H9 (cell line): Measurements from ENCODE around the gene TACR1. TPM values are rescaled to one million over a fixed set of nuclear protein-coding genes. Genes with fewer than 3 reads are reported as not detected.

ENCODE experiments used
- DNase-seq: peaks from one replicate; pipeline ENCODE4 v3.0.0-alpha.2; 2017
- H2AFZ ChIP-seq: one replicate; pipeline ENCODE4 v1.6.1; 2013; ENCODE audit warnings: mild to moderate bottlenecking, low read length, control low read depth, moderate library complexity
- H2AK5ac ChIP-seq: 2 replicates; pipeline ENCODE4 v1.6.1; 2013; ENCODE audit warnings: low read length, control low read depth, mixed read lengths; ENCODE audit not compliant: insufficient read length
- H2BK120ac ChIP-seq: one replicate; pipeline ENCODE4 v1.6.1; 2013; ENCODE audit warnings: low read depth, mild to moderate bottlenecking, low read length, control low read depth, inconsistent platforms; ENCODE audit not compliant: poor library complexity, severe bottlenecking
- H2BK12ac ChIP-seq: 2 replicates; pipeline ENCODE4 v1.6.1; 2013; ENCODE audit warnings: low read length, control low read depth, mixed read lengths, low read depth; ENCODE audit not compliant: insufficient read length
- H2BK15ac ChIP-seq: 2 replicates; pipeline ENCODE4 v1.6.1; 2013; ENCODE audit warnings: low read depth, low read length, control low read depth
- H2BK20ac ChIP-seq: one replicate; pipeline ENCODE4 v1.6.1; 2013; ENCODE audit warnings: low read depth, mild to moderate bottlenecking, low read length, control low read depth, inconsistent platforms; ENCODE audit not compliant: poor library complexity, severe bottlenecking
- H2BK5ac ChIP-seq: 2 replicates; pipeline ENCODE4 v1.6.1; 2013; ENCODE audit warnings: low read length, control low read depth, mixed read lengths; ENCODE audit not compliant: insufficient read length
- H3K14ac ChIP-seq: 2 replicates; pipeline ENCODE4 v1.6.1; 2013; ENCODE audit warnings: low read length, control low read depth; ENCODE audit not compliant: insufficient read depth
- H3K18ac ChIP-seq: 2 replicates; pipeline ENCODE4 v1.6.1; 2013; ENCODE audit warnings: low read depth, mild to moderate bottlenecking, mixed read lengths, low read length, control low read depth; ENCODE audit not compliant: insufficient read length
- H3K23ac ChIP-seq: 2 replicates; pipeline ENCODE4 v1.6.1; 2013; ENCODE audit warnings: low read length, control low read depth, mixed read lengths, low read depth; ENCODE audit not compliant: insufficient read length
- H3K23me2 ChIP-seq: 2 replicates; pipeline ENCODE4 v1.6.1; 2013; ENCODE audit warnings: low read depth, mild to moderate bottlenecking, mixed read lengths, low read length, control low read depth; ENCODE audit not compliant: insufficient read length, poor library complexity, severe bottlenecking
- H3K27ac ChIP-seq: 2 replicates; pipeline ENCODE4 v1.5.1; 2013; ENCODE audit warnings: low read length, control low read depth, mixed read lengths, low read depth; ENCODE audit not compliant: insufficient read length
- H3K27me3 ChIP-seq: 2 replicates; pipeline ENCODE4 v1.6.1; 2013; ENCODE audit warnings: low read length, control low read depth, inconsistent platforms; ENCODE audit not compliant: insufficient read depth
- H3K4ac ChIP-seq: 2 replicates; pipeline ENCODE4 v1.6.1; 2013; ENCODE audit warnings: low read depth, mild to moderate bottlenecking, control low read depth, inconsistent platforms, low read length, moderate library complexity
- H3K4me1 ChIP-seq: 2 replicates; pipeline ENCODE4 v1.6.1; 2013; ENCODE audit warnings: low read length, control low read depth, inconsistent platforms; ENCODE audit not compliant: insufficient read depth
- H3K4me2 ChIP-seq: 2 replicates; pipeline ENCODE4 v1.6.1; 2013; ENCODE audit warnings: low read length, control low read depth, mixed read lengths; ENCODE audit not compliant: insufficient read length, insufficient read depth
- H3K56ac ChIP-seq: 2 replicates; pipeline ENCODE4 v1.6.1; 2013; ENCODE audit warnings: low read depth, mild to moderate bottlenecking, mixed read lengths, low read length, control low read depth; ENCODE audit not compliant: insufficient read length
- H3K79me1 ChIP-seq: 2 replicates; pipeline ENCODE4 v1.6.1; 2013; ENCODE audit warnings: low read depth, mild to moderate bottlenecking, moderate library complexity, low read length, control low read depth, inconsistent platforms; ENCODE audit not compliant: insufficient read depth, poor library complexity, severe bottlenecking
- H3K79me2 ChIP-seq: 2 replicates; pipeline ENCODE4 v1.6.1; 2013; ENCODE audit warnings: low read length, control low read depth, inconsistent platforms; ENCODE audit not compliant: insufficient read depth
- H3K9ac ChIP-seq: 2 replicates; pipeline ENCODE4 v1.6.1; 2013; ENCODE audit warnings: low read length, control low read depth, mixed read lengths; ENCODE audit not compliant: insufficient read length; ENCODE audit errors: extremely low read depth
- H3K9me3 ChIP-seq: one replicate; pipeline ENCODE4 v1.6.1; 2013; ENCODE audit warnings: low read depth, low read length, inconsistent platforms; ENCODE audit not compliant: control insufficient read depth
- H3T11ph ChIP-seq: one replicate; pipeline ENCODE4 v1.6.1; 2013; ENCODE audit warnings: mild to moderate bottlenecking, low read length, control low read depth, inconsistent platforms
- H4K20me1 ChIP-seq: one replicate; pipeline ENCODE4 v1.6.1; 2013; ENCODE audit not compliant: control insufficient read depth, insufficient read length, insufficient read depth
- H4K5ac ChIP-seq: 2 replicates; pipeline ENCODE4 v1.6.1; 2013; ENCODE audit warnings: low read depth, mild to moderate bottlenecking, mixed read lengths, low read length, control low read depth; ENCODE audit not compliant: insufficient read length
- H4K8ac ChIP-seq: replicated peaks from 2 replicates; pipeline ENCODE4 v1.6.1; 2013; ENCODE audit warnings: low read length, control low read depth, mixed read lengths, low read depth; ENCODE audit not compliant: insufficient read length
- H4K91ac ChIP-seq: 2 replicates; pipeline ENCODE4 v1.6.1; 2013; ENCODE audit warnings: low read depth, mild to moderate bottlenecking, moderate library complexity, mixed read lengths, low read length, control low read depth; ENCODE audit not compliant: insufficient read length
- H3K27ac Mint-ChIP-seq, 3 experiments: 2 replicates in 2 of 3; 3 replicates in 1 of 3; pipeline ENCODE4 v1.8.0; 2020 to 2021; ENCODE audit warnings: mixed read lengths in 3 of 3, mild to moderate bottlenecking in 1 of 3, moderate library complexity in 1 of 3
- H3K27me3 Mint-ChIP-seq: 2 replicates; pipeline ENCODE4 v1.8.0; 2021; ENCODE audit warnings: low read depth, mild to moderate bottlenecking, moderate library complexity, mixed read lengths
- H3K36me3 Mint-ChIP-seq, 3 experiments: 2 replicates in 2 of 3; 3 replicates in 1 of 3; pipeline ENCODE4 v1.8.0; 2020 to 2021; ENCODE audit warnings: low read depth in 3 of 3, mixed read lengths in 3 of 3; ENCODE audit not compliant: insufficient read depth in 1 of 3
- H3K4me1 Mint-ChIP-seq, 2 experiments: 2 replicates each; pipeline ENCODE4 v1.8.0; 2020; ENCODE audit warnings: mixed read lengths in 2 of 2
- H3K4me3 Mint-ChIP-seq, 2 experiments: 2 replicates in 1 of 2; 3 replicates in 1 of 2; pipeline ENCODE4 v1.8.0; 2020 to 2021; ENCODE audit warnings: mild to moderate bottlenecking in 2 of 2, mixed read lengths in 2 of 2, moderate library complexity in 1 of 2
- H3K9me3 Mint-ChIP-seq, 2 experiments: 2 replicates in 1 of 2; 3 replicates in 1 of 2; pipeline ENCODE4 v1.8.0; 2020; ENCODE audit warnings: mild to moderate bottlenecking in 2 of 2, mixed read lengths in 2 of 2, moderate library complexity in 1 of 2
- CTCF ChIP-seq: fragments of 200-600 bp; sonication (generic); conservative IDR thresholded peaks from 3 replicates; pipeline ENCODE4 v1.8.0; 2021; ENCODE audit warnings: antibody characterized with exemption, mild to moderate bottlenecking
- WGBS: extraction: QIAGEN DNeasy Blood & Tissue Kit; methylation state at CpG from one replicate; pipeline ENCODE4 v1.1.7; 2013; ENCODE audit warnings: missing lambda C conversion rate, low lambda C conversion rate, mixed read lengths; ENCODE audit not compliant: insufficient read length; ENCODE audit errors: extremely low coverage; 5-methylcytosine and 5-hydroxymethylcytosine counted together
- total RNA-seq: library from RNA; stranded (reverse); gene quantifications from 2 replicates; pipeline ENCODE4 v1.2.1, GENCODE V29; 2021

Gene TACR1
- total RNA-seq, 1 experiment from 2014 or later: 1.4 TPM

- Histone ChIP-seq H4K20me1 (peaks cover 3% of the 10 kb centered on the region), H2AK5ac (no peak overlapping the region), H4K91ac (no peak overlapping the region), H3K56ac (no peak overlapping the region), H3K18ac (no peak overlapping the region), H3K27me3 (no peaks in the 10 kb centered on the region), H2BK120ac (no peak overlapping the region), H3K79me1 (no peaks in the 10 kb centered on the region), H3K9me3 (no peaks in the 10 kb centered on the region), H3K9ac (no peak overlapping the region), H4K8ac (no peak overlapping the region), H3K4me2 (no peak overlapping the region), H3K79me2 (no peaks in the 10 kb centered on the region), H2BK20ac (no peak overlapping the region), H3K14ac (no peak overlapping the region), H3T11ph (no peak overlapping the region), H3K4ac (no peak overlapping the region), H2AFZ (no peak overlapping the region), H4K5ac (no peak overlapping the region), H3K4me1 (peaks cover 3% of the 10 kb centered on the region; the same call in 1 of the 2 replicates), H2BK12ac (no peak overlapping the region), H2BK15ac (no peak overlapping the region), H2BK5ac (no peak overlapping the region), H3K23ac (no peak overlapping the region), H3K23me2 (no peaks in the 10 kb centered on the region), H3K27ac (no peak overlapping the region)
- peaks cover 6% of the 10 kb centered on the region for H3K27me3 Mint-ChIP-seq
- H3K36me3 Mint-ChIP-seq: no peaks in the 10 kb centered on the region
- H3K4me3 Mint-ChIP-seq: no peak overlapping the region
- no CpG with 5 or more reads among the region's 3 CpGs for WGBS
- H3K9me3 Mint-ChIP-seq: no peaks in the 10 kb centered on the region
- DNase-seq: no peak
- H3K27ac Mint-ChIP-seq: no peak overlapping the region
- TF ChIP-seq CTCF: no peak
- peaks cover 15 to 20% of the 10 kb centered on the region in 2 experiments for H3K4me1 Mint-ChIP-seq
Observed at GRCh38 chr2:75190271-75190990, 8.9 kb downstream of the TACR1 start.
